ENCODE measurements around the gene CPHXL.

The CPHXL gene

GRCh38 chr16:75676909-75677308 lies 49.4 kb downstream of the CPHXL start, which contains the start of gene CPHXL2:
TSS of gene CPHXL2 (minus strand) at chr16:75677009. CDS start at chr16:75676999, 10 bp downstream.
- Histone ChIP-seq H3K27ac (replicated peaks) (no peak within 1 kb of the TSS), H3K27me3 (ENCODE audit: insufficient read depth, poor library complexity, severe bottlenecking) (no peaks in the 10 kb centered on the region), H3K4me3 (replicated peaks; ENCODE audit: insufficient read depth, low read length) (no peak within 1 kb of the TSS)
- no peak for DNase-seq (ENCODE audit: low read depth in 1 of 2, low spot score in 1 of 2)
- TF ChIP-seq CTCF (IDR thresholded peaks at IDR 0.05; ENCODE audit: insufficient read depth, low read length) (no peak), GABPA (IDR thresholded peaks at IDR 0.05; ENCODE audit: low read depth) (no peak), POLR2AphosphoS5 (IDR thresholded peaks at IDR 0.05; ENCODE audit: low read depth) (no peak), REST (IDR thresholded peaks at IDR 0.05; ENCODE audit: insufficient replicate concordance, low read depth) (no peak), SPI1 (IDR thresholded peaks at IDR 0.05; ENCODE audit: borderline replicate concordance, low read depth) (no peak)

DNA sequence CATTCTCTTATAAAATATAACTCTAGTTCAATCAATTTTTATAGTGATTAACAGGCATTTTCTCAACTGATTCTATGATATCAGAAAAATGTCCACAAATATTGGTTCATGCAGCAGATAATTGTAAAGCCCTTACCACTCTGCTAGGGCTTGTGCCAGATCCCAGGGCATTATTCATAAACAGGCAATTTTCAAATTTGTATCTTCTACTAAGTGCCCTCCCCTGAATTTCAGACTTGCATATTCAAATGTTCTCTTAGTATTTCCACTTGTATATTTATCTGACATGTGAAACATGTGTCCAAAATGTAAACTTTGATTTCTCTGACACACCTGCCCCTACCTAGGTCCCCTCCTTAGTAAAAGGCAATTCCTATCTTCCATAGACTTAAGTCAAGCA lies 58.8 kb downstream of the CPHXL start:
- H3K27me3 ChIP-seq (ENCODE audit: insufficient read depth, poor library complexity, severe bottlenecking), result no peaks in the 10 kb centered on the region
- H3K27ac ChIP-seq (replicated peaks), result no peak overlapping the region
- no peak for DNase-seq (ENCODE audit: low read depth in 1 of 2, low spot score in 1 of 2)
- TF ChIP-seq SPI1 (IDR thresholded peaks at IDR 0.05; ENCODE audit: borderline replicate concordance, low read depth), result no peak
- TF ChIP-seq REST (IDR thresholded peaks at IDR 0.05; ENCODE audit: insufficient replicate concordance, low read depth), result no peak
- no peak for TF ChIP-seq CTCF (IDR thresholded peaks at IDR 0.05; ENCODE audit: insufficient read depth, low read length)
- no peak for TF ChIP-seq POLR2AphosphoS5 (IDR thresholded peaks at IDR 0.05; ENCODE audit: low read depth)
- TF ChIP-seq GABPA (IDR thresholded peaks at IDR 0.05; ENCODE audit: low read depth), result no peak
- H3K4me3 ChIP-seq (replicated peaks; ENCODE audit: insufficient read depth, low read length), result no peak overlapping the region
